Thyroid gland (tissue), 4 donors: Measurements from ENCODE around the gene FUCA2. TPM values are rescaled to one million over a fixed set of nuclear protein-coding genes. Genes with fewer than 3 reads are reported as not detected.
"Not testable (repeated sequence)": the region's sequence is repeated elsewhere in the genome, so short reads cannot be mapped to it uniquely, and the experiment has no call there.

ENCODE experiments used
- DNase-seq, 2 donors: peaks; one replicate each; pipeline ENCODE4 v3.0.0-alpha.2; 2019
- H3K27ac ChIP-seq, 3 donors: fragments of 200-600 bp; sonication (generic); 1 replicate in 2 of 3; 2 replicates in 1 of 3; pipeline ENCODE4 v1.5.1; 2016 to 2019; ENCODE audit warnings: mild to moderate bottlenecking in 1 of 3, moderate library complexity in 1 of 3
- H3K27me3 ChIP-seq: fragments of 200-600 bp; sonication (generic); one replicate; pipeline ENCODE4 v1.5.1; 2019
- H3K36me3 ChIP-seq, 2 donors: fragments of 200-600 bp; sonication (generic); one replicate each; pipeline ENCODE4 v1.5.1; 2016 to 2019
- H3K4me1 ChIP-seq, 2 donors: fragments of 200-600 bp; sonication (generic); one replicate each; pipeline ENCODE4 v1.5.1; 2017 to 2019
- H3K4me3 ChIP-seq, 3 donors: fragments of 200-600 bp; sonication (generic); replicated peaks in 1 of 3; 1 replicate in 2 of 3; 2 replicates in 1 of 3; pipeline ENCODE4 v1.5.1; 2016; ENCODE audit warnings: mild to moderate bottlenecking in 1 of 3
- H3K9me3 ChIP-seq: fragments of 200-600 bp; sonication (generic); one replicate; pipeline ENCODE4 v1.5.1; 2017
- POLR2A ChIP-seq, 2 donors: fragments of 450-650 bp; IDR thresholded peaks; one replicate each; pipeline ENCODE4 v1.6.1; 2017; ENCODE audit warnings: antibody characterized with exemption in 2 of 2, mild to moderate bottlenecking in 2 of 2, moderate library complexity in 1 of 2
- WGBS, 2 donors: methylation state at CpG; one replicate each; pipeline ENCODE4 v1.1.5; 2017; 5-methylcytosine and 5-hydroxymethylcytosine counted together
- intact Hi-C: fragments of 100-400 bp; cut with DNase I; formaldehyde crosslinking; loops from one replicate; pipeline ENCODE4 v1.15.1; 2023
- small RNA-seq: library from RNA; depleted of rRNA; stranded (forward); fragments of <200 nt; gene quantifications from one replicate; pipeline ENCODE3, GENCODE V24; 2016
- total RNA-seq, 4 donors: library from RNA; depleted of rRNA; stranded (reverse); fragments of >200 nt; gene quantifications; one replicate each; pipeline ENCODE4 v1.2.3, GENCODE V29; 2016
- TF ChIP-seq, protein P1 (sequence below), 6 experiments: fragments of 200-600 bp in 3 of 6; fragments of 450-650 bp in 3 of 6; sonication (generic) in 3 of 6; IDR thresholded peaks; one replicate each; pipeline ENCODE4 v1.5.1; 2016 to 2019; ENCODE audit warnings: antibody characterized with exemption in 6 of 6, mild to moderate bottlenecking in 2 of 6, inconsistent platforms in 1 of 6, moderate library complexity in 1 of 6

The FUCA2 gene
- total RNA-seq, 4 donors from 2014 or later = 31.7 to 59.1 (median 44.7) TPM

DNA sequence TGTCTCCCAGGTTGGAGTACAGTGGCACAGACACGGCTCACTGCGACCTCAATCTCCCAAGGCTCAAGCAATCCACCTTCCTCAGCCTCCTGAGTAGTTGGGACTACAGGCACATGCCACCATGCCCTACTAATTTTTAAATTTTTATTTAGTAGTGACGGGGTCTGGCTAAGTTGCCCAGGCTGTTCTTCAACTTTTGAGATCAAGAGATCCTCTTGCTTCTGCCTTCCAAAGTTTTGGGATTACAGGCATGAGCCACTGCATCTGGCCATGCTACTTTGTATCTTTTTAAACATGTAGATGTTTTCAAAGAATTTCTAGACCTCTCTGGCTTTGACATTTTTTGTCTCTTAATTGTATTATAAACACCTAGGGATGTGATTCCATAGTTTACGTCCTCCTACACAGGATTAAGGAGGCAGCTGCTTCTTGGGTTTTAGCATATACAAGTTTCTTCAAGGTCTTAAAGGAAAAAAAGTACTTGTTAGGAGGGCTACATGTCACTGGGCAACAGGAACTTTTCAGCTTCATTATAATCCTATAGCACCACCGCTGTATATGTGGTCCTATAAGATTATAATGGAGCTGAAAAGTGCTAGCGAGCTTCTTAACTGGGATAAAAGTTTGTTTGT, 62.3 kb downstream of the FUCA2 start:
- peaks cover 12 to 18% of the 10 kb centered on the region in 2 donors for H3K4me1 ChIP-seq
- no peaks in the 10 kb centered on the region for H3K27me3 ChIP-seq
- H3K36me3 ChIP-seq = no peaks in the 10 kb centered on the region
- TF ChIP-seq, protein P1, sequence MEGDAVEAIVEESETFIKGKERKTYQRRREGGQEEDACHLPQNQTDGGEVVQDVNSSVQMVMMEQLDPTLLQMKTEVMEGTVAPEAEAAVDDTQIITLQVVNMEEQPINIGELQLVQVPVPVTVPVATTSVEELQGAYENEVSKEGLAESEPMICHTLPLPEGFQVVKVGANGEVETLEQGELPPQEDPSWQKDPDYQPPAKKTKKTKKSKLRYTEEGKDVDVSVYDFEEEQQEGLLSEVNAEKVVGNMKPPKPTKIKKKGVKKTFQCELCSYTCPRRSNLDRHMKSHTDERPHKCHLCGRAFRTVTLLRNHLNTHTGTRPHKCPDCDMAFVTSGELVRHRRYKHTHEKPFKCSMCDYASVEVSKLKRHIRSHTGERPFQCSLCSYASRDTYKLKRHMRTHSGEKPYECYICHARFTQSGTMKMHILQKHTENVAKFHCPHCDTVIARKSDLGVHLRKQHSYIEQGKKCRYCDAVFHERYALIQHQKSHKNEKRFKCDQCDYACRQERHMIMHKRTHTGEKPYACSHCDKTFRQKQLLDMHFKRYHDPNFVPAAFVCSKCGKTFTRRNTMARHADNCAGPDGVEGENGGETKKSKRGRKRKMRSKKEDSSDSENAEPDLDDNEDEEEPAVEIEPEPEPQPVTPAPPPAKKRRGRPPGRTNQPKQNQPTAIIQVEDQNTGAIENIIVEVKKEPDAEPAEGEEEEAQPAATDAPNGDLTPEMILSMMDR (IDR thresholded peaks at IDR 0.05) = no peak
- TF ChIP-seq POLR2A (IDR thresholded peaks at IDR 0.05) = no peak
- no peak overlapping the region for H3K27ac ChIP-seq
- no peak for DNase-seq
- no peak overlapping the region for H3K4me3 ChIP-seq
- 75 to 85% methylated on average over 6 of the region's 6 CpGs for WGBS, 2 donors
- H3K9me3 ChIP-seq = no peaks in the 10 kb centered on the region
- intact Hi-C loops = no loop called here

GRCh38 chr6:143447865-143448264, 63.7 kb downstream of the FUCA2 start:
- H3K27me3 ChIP-seq, H3K9me3 ChIP-seq, H3K27ac ChIP-seq, DNase-seq, H3K4me3 ChIP-seq, intact Hi-C loops, H3K36me3 ChIP-seq: not testable (repeated sequence)
- 100% methylated on average over 2 of the region's 2 CpGs for WGBS, 2 donors
- peaks cover 18 to 20% of the 10 kb centered on the region in 2 donors for H3K4me1 ChIP-seq

Small RNA genes lying within 50 kb of the gene (small RNA-seq; reads per million reads assigned to genes)
- gene RNA5SP221 = not detected

Other genes starting within 250 kb of the FUCA2 start
- 1 to 10 TPM; 3.6 to 9.4 (median 5.4) TPM for gene ADAT2, start 61.0 kb downstream of the FUCA2 start, total RNA-seq
- 10 to 100 TPM; 22.6 to 27.3 (median 25.0) TPM for gene PEX3, start 60.9 kb downstream of the FUCA2 start, total RNA-seq
- gene PHACTR2, start 166.2 kb upstream of the FUCA2 start, total RNA-seq = 100 to 1,000 TPM in 3 of 4 donors, 10 to 100 TPM in 1; 95.0 to 127 (median 111) TPM